GM19324 (cell line): ENCODE results near the gene APOC1.
A peak's percentile ranks its signal among the peaks of the same experiment; 100 is the strongest.
"Not testable (repeated sequence)": the region's sequence is repeated elsewhere in the genome, so short reads cannot be mapped to it uniquely, and the experiment has no call there.

Experiments
- ATAC-seq: cut with Tn5 transposase; IDR thresholded peaks from one replicate; pipeline ENCODE4 v1.9.1; 2021; ENCODE audit warnings: mild to moderate bottlenecking, moderate library complexity; ENCODE audit not compliant: unreplicated experiment, low FRiP score

Gene APOC1

DNA sequence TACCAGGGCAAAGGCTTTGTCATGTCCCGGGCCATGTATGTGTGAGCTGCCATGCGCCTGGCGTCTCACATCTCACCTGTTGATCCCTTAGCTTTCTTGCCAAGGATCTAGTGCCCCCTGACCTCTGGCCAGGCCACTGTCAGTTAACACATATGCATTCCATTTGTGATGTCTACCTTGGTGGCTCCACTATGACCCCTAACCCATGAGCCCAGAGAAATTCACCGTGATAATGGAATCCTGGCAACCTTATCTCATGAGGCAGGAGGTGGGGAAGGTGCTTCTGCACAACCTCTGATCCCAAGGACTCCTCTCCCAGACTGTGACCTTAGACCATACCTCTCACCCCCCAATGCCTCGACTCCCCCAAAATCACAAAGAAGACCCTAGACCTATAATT is 26.1 kb upstream of the APOC1 start:
- ATAC-seq: not testable (repeated sequence)

DNA sequence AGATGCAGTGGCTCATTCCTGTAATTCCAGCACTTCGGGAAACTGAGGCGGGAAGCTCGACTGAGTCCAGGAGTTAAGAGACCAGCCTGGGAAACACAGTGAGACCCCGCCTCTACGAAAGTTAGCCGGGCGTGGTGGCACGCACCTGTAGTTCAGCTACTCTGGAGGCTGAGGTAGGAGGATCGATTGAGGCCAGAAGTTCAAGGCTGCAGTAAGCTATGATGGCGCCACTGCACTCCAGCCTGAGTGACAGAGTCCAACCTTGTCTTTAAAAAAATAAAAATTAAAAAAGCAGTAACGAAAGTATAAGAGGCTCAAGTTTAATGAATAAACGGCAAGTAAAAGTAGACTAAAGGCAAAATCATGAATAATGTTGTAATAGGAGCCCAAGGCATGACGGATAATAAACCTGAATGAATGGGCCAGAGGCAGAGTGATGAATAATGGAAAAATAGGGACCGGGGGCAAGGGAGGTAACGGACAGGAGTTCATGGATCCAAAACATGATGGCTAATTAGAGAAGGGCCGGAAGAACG is 24.5 kb upstream of the APOC1 start:
- ATAC-seq: no peak

DNA sequence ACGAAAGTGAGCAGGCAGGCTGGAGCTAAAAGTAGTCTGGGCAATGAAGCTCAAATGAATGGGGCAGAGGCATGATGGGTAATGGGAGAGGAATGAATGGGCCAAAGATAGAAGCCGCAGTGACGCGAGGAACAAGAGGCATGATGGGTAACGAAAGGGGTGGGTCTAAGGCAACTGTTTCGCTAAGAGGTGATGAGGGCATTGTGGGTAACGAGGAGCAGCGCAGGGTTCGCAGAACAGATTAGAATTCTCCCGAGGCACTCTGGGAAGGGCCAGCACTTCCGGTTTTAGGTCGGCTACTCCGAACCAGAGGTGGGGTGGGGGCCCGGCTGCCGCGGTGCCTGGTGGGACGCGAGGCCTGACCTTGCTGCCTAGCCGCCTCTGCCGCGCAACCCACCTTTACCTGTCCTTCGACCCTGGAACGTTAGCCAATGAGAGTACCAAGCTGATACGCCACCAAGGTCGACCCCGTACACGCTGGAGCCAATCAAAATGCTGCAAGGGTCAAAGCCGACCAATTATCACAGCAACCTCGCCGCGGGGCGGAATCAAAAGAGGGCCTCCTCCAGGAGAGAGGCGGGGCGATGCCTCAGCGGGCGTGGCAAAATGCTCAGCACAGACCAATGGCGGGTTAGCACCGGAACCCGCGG is 23.9 kb upstream of the APOC1 start:
- peak; percentile 86 for ATAC-seq

- peak; percentile 72 for ATAC-seq
Measured at GRCh38 chr19:44891016-44891882, 23.2 kb upstream of the APOC1 start, which contains the start of gene TOMM40. TSS of gene TOMM40 (plus strand) at chr19:44891254. CDS start at chr19:44891416, 162 bp downstream.

DNA sequence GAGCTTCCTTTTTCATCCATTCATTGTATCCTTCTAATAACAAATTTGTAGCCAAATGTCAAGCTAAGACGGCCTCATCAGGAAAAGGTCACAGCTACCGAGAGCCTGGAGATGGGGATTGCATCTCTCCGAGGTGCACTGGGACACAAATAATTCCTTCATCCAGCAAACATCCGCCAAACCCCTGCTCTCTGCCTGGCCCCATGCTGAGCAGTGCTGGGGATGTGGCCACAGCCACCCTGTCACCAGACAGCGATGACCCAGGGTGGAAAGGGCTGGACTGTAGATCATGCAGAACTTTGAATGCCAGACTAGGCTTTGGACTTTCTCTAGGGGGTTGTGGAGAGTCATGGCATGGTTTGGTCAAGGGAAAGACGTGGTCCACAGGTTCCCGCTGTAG is 21.5 kb upstream of the APOC1 start:
- no peak for ATAC-seq

- ATAC-seq: no peak
Measured at GRCh38 chr19:44893332-44894051, 20.9 kb upstream of the APOC1 start.

DNA sequence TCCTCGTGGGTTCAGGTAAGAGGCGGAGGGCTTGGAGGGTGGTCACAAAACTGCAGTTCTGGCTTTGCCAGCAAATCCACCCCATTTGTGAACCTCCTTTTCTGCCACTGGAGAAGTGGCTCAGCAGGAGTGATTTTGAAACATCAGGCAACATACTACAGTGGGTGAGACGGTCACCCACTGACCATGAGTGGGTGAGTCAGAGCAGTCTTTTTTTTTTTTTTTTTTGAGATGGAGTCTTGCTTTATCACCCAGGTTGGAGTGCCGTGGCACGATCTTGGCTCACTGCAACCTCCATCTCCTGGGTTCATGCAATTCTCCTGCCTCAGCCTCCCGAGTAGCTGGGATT is 20.4 kb upstream of the APOC1 start:
- no peak for ATAC-seq

DNA sequence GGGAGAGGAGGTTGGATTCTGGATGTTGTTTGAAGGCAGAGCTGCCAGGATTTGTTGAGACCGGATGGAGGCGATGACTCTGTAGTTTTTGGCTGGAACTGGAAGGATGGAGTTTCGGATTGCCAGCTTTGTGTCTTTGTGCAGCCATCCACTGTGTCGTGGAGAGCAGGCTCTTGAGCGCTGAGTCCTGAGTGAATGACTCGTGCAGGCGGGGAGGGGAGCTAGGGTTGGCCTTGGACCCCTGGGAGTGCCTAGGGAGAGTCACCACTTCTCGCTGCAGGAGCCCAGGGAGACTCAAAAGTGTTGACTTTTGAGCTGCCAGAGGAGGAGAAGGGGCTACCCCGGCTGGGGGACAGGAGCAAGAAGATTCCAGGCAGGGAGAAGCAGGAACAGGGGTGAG is 19.5 kb upstream of the APOC1 start:
- no peak for ATAC-seq

GRCh38 chr19:44897835-44898234 is 16.6 kb upstream of the APOC1 start:
- no peak for ATAC-seq

- no peak for ATAC-seq
Measured at GRCh38 chr19:44900328-44901244, 13.8 kb upstream of the APOC1 start.

DNA sequence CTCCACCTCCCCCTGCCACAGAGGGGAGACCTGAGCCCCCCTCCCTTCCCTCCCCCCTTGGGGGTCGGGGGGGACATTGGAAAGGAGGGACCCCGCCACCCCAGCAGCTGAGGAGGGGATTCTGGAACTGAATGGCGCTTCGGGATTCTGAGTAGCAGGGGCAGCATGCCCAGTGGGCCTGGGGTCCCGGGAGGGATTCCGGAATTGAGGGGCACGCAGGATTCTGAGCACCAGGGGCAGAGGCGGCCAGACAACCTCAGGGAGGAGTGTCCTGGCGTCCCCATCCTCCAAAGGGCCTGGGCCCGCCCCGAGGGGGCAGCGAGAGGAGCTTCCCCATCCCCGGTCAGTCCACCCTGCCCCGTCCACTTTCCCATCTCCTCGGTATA is 11.2 kb upstream of the APOC1 start:
- no peak for ATAC-seq

DNA sequence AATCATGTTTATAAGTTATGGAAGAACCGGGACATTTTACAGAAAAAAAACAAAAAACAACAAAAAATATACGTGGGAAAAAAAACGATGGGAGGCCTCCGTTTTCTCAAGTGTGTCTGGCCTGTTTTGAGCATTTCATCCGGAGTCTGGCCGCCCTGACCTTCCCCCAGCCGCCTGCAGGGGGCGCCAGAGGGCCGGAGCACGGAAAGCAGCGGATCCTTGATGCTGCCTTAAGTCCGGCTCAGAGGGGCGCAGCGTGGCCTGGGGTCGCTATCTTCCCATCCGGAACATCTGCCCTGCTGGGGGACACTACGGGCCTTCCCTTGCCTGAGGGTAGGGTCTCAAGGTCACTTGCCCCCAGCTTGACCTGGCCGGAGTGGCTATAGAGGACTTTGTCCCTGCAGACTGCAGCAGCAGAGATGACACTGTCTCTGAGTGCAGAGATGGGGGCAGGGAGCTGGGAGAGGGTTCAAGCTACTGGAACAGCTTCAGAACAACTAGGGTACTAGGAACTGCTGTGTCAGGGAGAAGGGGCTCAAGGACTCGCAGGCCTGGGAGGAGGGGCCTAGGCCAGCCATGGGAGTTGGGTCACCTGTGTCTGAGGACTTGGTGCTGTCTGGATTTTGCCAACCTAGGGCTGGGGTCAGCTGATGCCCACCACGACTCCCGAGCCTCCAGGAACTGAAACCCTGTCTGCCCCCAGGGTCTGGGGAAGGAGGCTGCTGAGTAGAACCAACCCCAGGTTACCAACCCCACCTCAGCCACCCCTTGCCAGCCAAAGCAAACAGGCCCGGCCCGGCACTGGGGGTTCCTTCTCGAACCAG is 10.6 kb upstream of the APOC1 start:
- no peak for ATAC-seq

- ATAC-seq: no peak
Measured at GRCh38 chr19:44904426-44904994, 9.9 kb upstream of the APOC1 start.

GRCh38 chr19:44905437-44906160 is 8.8 kb upstream of the APOC1 start, which contains the start of gene APOE:
TSS of gene APOE (plus strand) at chr19:44905796. CDS start at chr19:44906625, 829 bp downstream.
- ATAC-seq: no peak

DNA sequence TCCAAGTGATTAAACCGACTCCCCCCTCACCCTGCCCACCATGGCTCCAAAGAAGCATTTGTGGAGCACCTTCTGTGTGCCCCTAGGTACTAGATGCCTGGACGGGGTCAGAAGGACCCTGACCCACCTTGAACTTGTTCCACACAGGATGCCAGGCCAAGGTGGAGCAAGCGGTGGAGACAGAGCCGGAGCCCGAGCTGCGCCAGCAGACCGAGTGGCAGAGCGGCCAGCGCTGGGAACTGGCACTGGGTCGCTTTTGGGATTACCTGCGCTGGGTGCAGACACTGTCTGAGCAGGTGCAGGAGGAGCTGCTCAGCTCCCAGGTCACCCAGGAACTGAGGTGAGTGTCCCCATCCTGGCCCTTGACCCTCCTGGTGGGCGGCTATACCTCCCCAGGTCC is 6.8 kb upstream of the APOC1 start:
- no peak for ATAC-seq

DNA sequence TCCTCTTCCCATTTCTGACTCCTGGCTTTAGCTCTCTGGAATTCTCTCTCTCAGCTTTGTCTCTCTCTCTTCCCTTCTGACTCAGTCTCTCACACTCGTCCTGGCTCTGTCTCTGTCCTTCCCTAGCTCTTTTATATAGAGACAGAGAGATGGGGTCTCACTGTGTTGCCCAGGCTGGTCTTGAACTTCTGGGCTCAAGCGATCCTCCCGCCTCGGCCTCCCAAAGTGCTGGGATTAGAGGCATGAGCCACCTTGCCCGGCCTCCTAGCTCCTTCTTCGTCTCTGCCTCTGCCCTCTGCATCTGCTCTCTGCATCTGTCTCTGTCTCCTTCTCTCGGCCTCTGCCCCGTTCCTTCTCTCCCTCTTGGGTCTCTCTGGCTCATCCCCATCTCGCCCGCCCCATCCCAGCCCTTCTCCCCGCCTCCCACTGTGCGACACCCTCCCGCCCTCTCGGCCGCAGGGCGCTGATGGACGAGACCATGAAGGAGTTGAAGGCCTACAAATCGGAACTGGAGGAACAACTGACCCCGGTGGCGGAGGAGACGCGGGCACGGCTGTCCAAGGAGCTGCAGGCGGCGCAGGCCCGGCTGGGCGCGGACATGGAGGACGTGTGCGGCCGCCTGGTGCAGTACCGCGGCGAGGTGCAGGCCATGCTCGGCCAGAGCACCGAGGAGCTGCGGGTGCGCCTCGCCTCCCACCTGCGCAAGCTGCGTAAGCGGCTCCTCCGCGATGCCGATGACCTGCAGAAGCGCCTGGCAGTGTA is 6.2 kb upstream of the APOC1 start:
- no peak for ATAC-seq

GRCh38 chr19:44908836-44909261 is 5.6 kb upstream of the APOC1 start:
- no peak for ATAC-seq
